Measurements from ENCODE around the gene WDR1. TPM values are rescaled to one million over a fixed set of nuclear protein-coding genes. Genes with fewer than 3 reads are reported as not detected.
A peak's percentile ranks its signal among the peaks of the same experiment; 100 is the strongest.

WDR1 gene
- total RNA-seq, result 100 to 1,000 TPM in 1 of 6 donors, 10 to 100 TPM in 5; 56.8 to 102 (median 62.9) TPM
- polyA plus RNA-seq, result 10 to 100 TPM; 30.0 to 43.3 TPM

- ATAC-seq, result peak; percentile 95 to 98 (median 96)
- Histone ChIP-seq H3K27me3 (no peaks in the 10 kb centered on the region), H3K9me3 (no peaks in the 10 kb centered on the region), H3K4me1 (peaks cover 5 to 11% (median 6%) of the 10 kb centered on the region in 3 donors), H3K36me3 (peaks cover 0 to 16% (median 3%) of the 10 kb centered on the region in 3 donors), H3K4me3 (peak within 1 kb of the TSS; percentile 65 to 82 (median 68)), H3K27ac (peak within 1 kb of the TSS; percentile 80 to 95 (median 89))
- no peak for FAIRE-seq
- WGBS, 2 donors, result 0 to 1% methylated on average over 56 to 97 of the region's 97 CpGs
- intact Hi-C loops (cut with DNase I), result no loop called here
- DNase-seq, result peak; percentile 96 to 99 (median 97)
- TF ChIP-seq CTCF (IDR thresholded peaks at IDR 0.05), result no peak
Measured at GRCh38 chr4:10116569-10117358, at the start of gene WDR1. Gene WDR1, minus strand, starts transcription at chr4:10116799. Its CDS starts 133 bp downstream, at chr4:10116666.

- peak in 3 of 4 donors; percentile 15 to 22 (median 20) for TF ChIP-seq CTCF (IDR thresholded peaks at IDR 0.05)
Measured at GRCh38 chr4:10164877-10165283, 48.3 kb upstream of the WDR1 start.

GRCh38 chr4:10163296-10163695 lies 46.7 kb upstream of the WDR1 start:
- Histone ChIP-seq H3K27me3 (no peaks in the 10 kb centered on the region), H3K4me3 (no peak overlapping the region), H3K4me1 (peaks cover 0 to 8% (median 0%) of the 10 kb centered on the region in 3 donors), H3K36me3 (no peaks in the 10 kb centered on the region), H3K27ac (no peak overlapping the region), H3K9me3 (no peaks in the 10 kb centered on the region)
- DNase-seq (no peak), ATAC-seq (no peak), FAIRE-seq (no peak)
- no peak for TF ChIP-seq CTCF (IDR thresholded peaks at IDR 0.05)
- intact Hi-C loops (cut with DNase I), result loop anchor here in 1 of 3 donors (5.0 kb wide), 1 partner anchor 384 kb away; no protein-coding TSS in a partner anchor
- WGBS, 2 donors, result 92 to 94% methylated on average over 1 of the region's 1 CpG

More at GRCh38 chr4:10164877-10165283, 48.3 kb upstream of the WDR1 start:
- H3K4me3 ChIP-seq, result no peak overlapping the region
- intact Hi-C loops (cut with DNase I), result loop anchor here in 1 of 3 donors (5.0 kb wide), 1 partner anchor 382 kb away; no protein-coding TSS in a partner anchor
- no peaks in the 10 kb centered on the region for H3K27me3 ChIP-seq
- H3K4me1 ChIP-seq, result peaks cover 0 to 8% (median 0%) of the 10 kb centered on the region in 3 donors
- ATAC-seq, result no peak
- no peak for FAIRE-seq
- no peak overlapping the region for H3K27ac ChIP-seq
- WGBS, 2 donors, result 45 to 47% methylated on average over 3 of the region's 3 CpGs
- no peaks in the 10 kb centered on the region for H3K36me3 ChIP-seq
- H3K9me3 ChIP-seq, result no peaks in the 10 kb centered on the region
- DNase-seq, result no peak

GRCh38 chr4:10162341-10163000 lies 45.9 kb upstream of the WDR1 start:
- peaks cover 0 to 8% (median 0%) of the 10 kb centered on the region in 3 donors for H3K4me1 ChIP-seq
- 40% methylated on average over 7 of the region's 7 CpGs for WGBS, 2 donors
- ATAC-seq, result peak; percentile 65 to 81 (median 70)
- no peaks in the 10 kb centered on the region for H3K36me3 ChIP-seq
- H3K4me3 ChIP-seq, result no peak overlapping the region
- H3K27ac ChIP-seq, result peak overlapping the region in 1 of 4 donors; percentile 9
- intact Hi-C loops (cut with DNase I), result loop anchor here in 1 of 3 donors (5.0 kb wide), 1 partner anchor 385 kb away; no protein-coding TSS in a partner anchor
- H3K27me3 ChIP-seq, result no peaks in the 10 kb centered on the region
- DNase-seq, result peak in 1 of 6 donors; percentile 28
- H3K9me3 ChIP-seq, result no peaks in the 10 kb centered on the region
- no peak for TF ChIP-seq CTCF (IDR thresholded peaks at IDR 0.05)
- FAIRE-seq, result no peak
